Measurements from ENCODE around the gene RAD51AP1.
"Not testable (repeated sequence)": the region's sequence is repeated elsewhere in the genome, so short reads cannot be mapped to it uniquely, and the experiment has no call there.

RAD51AP1 gene, protein sequence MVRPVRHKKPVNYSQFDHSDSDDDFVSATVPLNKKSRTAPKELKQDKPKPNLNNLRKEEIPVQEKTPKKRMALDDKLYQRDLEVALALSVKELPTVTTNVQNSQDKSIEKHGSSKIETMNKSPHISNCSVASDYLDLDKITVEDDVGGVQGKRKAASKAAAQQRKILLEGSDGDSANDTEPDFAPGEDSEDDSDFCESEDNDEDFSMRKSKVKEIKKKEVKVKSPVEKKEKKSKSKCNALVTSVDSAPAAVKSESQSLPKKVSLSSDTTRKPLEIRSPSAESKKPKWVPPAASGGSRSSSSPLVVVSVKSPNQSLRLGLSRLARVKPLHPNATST

DNA sequence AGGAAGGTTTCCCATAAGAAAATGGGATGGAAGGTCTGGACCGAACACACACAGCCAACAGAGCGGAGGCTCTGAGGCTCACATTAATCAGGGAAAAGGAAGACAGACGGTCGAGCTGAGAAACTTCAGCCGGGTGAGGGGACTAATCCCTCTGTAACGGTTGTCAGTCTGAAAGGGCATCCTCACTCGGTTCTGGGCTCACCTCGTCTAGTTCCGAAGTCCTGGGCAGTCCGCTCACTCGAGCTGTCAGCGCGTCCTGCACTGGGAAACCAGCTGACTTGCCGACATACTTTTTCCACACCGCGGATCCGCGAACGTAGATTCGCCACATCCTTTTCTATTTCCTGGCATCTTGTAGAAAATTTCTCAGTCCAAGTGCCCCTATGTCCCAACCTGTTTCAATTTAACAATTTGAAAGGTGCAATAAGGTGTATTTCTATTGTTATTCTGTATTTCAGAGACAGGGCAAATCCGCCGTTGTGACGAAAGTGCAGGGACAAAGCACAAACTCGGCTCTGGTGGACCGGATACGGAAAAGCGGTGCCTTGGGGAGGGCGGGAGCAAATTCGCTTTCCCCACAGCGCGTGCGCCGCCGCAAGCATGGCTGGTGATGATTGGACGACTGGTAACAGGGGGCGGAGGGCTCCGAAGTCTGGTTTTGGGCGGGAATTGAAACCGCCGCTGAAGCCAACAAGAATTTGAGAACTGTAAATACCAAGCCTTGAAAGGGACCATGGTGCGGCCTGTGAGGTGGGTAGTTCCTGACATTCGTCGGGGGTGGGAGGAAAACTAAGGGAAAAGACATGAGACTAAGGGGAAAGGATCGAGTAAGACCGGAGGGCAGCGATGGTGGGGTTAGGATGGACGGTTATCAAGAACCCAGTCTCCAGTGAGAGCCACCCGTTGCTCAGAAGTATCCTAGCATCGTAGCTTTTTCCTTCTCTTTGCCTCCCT lies at the start of gene RAD51AP1:
RAD51AP1 (plus strand) TSS at position 684 of the 954 bp plus-strand sequence; CDS start at position 734, 50 bp downstream.
- peak; percentile 84 for DNase-seq (ENCODE audit: low read depth)

DNA sequence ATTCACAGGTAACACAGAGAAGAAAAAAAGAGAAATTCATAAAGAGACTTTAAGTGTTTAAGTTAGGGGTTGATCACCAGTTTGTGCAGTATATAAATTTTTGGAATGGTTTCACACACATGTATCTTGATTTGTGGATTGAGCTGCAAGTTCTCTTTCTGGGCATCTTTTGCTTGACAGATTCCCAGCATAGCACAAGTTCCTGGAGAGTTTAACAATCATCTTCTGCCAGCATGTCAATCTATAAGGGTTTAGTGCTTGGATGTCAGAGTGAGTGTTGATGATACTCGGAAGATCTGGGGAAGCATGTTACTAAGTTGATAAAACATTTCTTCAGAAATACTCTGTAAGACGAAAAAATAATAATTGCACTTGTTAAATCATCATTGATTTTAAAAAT lies 49.1 kb upstream of the RAD51AP1 start:
- DNase-seq (ENCODE audit: low read depth), result no peak

DNA sequence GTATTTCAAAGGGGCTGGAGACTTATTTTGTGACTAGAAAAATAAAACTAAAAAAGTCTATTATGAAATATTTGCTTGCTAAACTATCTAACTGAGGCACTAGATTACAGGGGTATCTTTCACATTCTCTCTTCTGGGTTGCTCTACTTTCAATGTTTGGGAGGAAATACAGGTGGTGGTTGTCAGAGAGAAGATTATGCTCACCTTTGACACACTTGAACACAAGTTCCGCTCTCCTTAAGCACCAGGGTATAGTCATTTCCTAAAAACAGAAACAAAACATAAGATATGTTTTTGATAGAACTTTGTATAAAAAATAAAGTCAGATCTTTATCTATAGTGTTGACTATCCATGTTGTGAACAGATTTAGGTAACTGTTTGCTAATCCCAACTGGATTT lies 47.7 kb upstream of the RAD51AP1 start:
- DNase-seq (ENCODE audit: low read depth), result no peak

DNA sequence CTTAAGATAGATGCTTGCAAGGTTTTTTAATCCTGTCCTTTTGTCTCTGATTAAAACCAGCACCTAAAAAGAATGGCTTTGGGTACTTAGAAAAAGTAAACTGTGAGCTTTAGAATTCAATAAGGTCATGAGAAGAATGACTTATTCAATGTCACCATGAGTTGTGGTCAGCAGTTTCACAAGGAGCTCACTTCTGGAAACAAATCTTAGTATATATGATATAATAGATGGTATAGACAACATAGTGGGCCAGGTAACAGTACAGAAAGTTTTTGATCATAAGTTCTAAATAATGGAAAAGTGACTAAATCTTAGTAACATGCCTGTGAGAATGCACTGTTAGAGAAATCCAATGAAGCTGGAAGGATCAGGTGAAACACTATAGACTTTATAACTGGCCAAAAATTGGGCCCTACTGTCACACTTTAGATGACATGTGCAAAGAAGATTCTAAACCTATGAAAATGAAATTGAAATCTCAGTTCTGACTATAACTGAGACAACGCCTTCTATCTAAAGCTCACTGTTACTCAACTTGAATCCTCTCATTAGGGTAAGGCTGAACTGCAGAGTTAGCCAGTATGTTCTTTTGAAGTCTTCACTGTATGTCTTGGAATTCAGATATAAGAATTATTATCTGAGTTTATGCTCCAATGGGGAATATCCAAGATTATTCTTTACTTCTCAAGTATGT lies 42.4 kb upstream of the RAD51AP1 start:
- DNase-seq (ENCODE audit: low read depth), result no peak

DNA sequence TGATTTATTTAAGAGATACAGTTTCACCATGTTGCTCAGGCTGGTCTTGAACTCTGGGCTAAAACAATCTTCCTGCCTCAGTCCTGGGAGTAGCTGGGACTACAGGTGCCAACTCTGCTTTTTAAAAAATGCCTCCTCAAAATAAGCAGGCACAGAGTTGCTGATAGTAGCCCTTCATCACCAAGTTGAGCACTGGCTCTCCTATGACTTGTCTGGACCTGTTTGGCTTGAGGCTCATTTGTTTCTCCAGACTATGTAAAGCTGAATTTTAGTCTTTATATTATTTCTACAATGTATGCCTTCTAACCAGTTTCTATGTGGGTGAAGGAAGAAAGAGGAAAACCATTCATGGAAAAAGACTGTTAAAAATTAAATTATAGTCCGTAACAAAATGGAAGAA lies 39.5 kb upstream of the RAD51AP1 start:
- DNase-seq (ENCODE audit: low read depth), result no peak

DNA sequence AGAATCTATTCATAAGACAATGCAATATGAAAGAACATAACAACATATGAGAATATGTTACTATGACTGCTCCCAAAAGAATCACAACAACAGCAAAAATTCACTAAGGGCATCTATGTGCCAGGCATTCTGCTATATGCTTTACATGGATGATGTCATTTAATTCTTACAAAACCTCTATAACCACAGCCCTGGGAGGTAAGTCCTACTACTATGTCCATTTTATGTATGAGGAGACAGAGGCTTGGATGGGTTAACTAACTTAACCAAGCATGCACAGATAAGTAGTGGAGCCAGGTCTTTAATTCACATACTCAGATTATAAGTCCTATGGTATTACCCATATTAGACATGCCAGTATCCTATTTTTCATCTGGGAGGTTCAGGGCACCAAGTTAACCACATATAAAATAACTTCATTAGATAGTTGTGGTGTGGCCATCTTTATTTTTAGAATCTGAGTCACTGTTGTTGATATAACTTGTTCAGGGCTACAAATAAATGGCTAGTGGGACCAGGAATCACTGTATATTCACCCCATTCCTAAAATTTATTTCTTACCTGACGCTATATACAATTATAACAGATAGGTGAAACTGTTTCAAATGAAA lies 33.2 kb upstream of the RAD51AP1 start:
- no peak for DNase-seq (ENCODE audit: low read depth)

DNA sequence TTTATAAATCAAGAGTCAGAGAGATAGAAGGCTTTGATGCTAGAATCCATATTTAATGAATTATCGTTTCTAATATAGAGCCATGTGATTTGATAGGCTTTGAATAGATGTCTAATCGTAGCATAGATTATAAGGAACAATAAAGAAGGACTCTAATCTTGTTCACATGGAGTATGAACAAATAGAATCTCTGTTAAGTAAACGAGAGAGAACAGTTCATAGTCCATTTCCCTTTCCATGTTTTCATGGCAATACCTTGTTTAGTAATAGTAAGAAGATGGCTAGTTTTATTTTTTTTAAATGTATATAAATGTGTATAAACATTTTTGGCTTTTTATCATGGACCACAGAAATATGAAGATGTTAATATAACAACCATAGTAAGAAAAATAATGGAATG lies 32.3 kb upstream of the RAD51AP1 start:
- no peak for DNase-seq (ENCODE audit: low read depth)

DNA sequence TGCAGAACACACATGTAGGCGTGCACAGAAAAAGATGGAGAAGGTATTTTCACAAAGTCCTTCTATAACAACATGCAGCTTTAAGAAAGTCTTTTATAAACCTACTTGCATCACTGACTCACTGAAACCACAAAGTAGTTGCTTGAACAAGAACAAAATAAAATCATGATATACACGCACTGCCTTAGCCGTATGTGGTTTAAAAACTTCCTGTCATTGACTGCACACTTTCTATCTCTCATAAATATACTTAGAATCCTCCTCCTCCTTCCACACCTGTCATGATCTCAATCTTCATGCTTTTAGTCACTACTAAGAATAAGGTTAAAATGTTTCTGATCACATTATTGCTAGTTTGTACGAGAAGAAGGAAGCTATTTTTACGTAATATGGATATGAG lies 31.8 kb upstream of the RAD51AP1 start:
- no peak for DNase-seq (ENCODE audit: low read depth)

DNA sequence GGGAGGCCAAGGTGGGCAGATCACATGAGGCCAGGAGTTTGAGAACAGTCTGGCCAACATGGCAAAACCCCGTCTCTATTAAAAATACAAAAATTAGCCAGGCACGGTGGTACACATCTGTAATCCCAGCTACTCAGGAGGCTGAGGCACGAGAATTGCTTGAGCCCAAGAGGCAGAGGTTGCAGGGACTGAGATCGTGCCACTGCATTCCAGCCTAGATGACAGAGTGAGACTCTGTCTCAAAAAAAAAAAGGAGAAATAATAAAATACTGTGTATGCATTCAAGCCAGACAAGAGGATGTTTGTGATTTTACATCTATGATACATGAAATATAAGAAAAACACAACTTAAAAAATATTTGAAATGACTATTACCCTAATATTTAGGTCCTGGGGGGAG lies 30.2 kb upstream of the RAD51AP1 start:
- not testable (repeated sequence) for DNase-seq (ENCODE audit: low read depth)

DNA sequence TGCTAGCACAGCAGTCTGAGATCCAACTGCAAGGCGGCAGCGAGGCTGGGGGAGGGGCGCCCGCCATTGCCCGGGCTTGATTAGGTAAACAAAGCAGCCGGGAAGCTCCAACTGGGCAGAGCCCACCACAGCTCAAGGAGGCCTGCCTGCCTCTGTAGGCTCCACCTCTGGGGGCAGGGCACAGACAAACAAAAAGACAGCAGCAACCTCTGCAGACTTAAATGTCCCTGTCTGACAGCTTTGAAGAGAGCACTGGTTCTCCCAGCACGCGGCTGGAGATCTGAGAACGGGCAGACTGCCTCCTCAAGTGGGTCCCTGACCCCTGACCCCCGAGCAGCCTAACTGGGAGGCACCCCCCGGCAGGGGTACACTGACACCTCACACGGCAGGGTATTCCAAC lies 29.4 kb upstream of the RAD51AP1 start:
- DNase-seq (ENCODE audit: low read depth), result not testable (repeated sequence)

DNA sequence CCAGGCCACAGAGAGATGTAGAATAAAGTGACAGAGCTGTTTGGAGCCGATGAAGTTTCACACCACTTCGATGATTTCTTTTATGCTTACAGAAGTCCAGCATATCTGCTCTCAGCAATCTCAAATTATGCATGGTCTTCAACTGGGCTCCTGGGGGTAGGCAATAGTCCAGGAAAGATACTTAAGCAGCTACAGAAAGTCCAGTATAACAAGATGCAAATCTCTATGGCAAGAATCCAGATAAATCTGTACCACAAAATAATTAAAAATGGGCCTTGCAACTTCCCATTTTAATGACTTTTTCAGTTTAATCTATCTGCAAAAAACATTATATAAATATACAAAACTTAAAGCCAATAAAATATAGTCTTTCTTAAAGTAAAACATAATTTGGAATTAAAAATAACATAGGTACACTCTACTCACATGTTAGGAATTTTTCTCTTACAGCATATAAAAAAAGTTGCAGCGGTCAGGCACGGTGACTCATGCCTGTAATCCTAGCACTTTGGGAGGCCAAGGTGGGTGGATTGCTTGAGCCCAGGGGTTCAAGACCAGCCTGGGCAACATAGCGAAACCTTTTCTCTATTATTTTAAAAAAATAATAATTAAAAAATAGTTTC lies 20.5 kb upstream of the RAD51AP1 start:
- no peak for DNase-seq (ENCODE audit: low read depth)

DNA sequence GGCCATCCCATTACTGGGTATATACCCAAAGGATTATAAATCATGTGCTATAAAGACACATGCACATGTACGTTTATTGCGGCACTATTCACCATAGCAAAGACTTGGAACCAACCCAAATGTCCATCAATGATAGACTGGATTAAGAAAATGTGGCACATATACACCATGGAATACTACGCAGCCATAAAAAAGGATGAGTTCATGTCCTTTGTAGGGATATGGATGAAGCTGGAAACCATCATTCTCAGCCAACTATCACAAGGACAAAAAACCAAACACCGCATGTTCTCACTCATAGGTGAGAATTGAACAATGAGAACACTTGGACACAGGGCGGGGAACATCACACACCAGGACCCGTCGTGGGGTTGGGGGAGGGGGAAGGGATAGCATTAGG lies 15.2 kb upstream of the RAD51AP1 start:
- not testable (repeated sequence) for DNase-seq (ENCODE audit: low read depth)

DNA sequence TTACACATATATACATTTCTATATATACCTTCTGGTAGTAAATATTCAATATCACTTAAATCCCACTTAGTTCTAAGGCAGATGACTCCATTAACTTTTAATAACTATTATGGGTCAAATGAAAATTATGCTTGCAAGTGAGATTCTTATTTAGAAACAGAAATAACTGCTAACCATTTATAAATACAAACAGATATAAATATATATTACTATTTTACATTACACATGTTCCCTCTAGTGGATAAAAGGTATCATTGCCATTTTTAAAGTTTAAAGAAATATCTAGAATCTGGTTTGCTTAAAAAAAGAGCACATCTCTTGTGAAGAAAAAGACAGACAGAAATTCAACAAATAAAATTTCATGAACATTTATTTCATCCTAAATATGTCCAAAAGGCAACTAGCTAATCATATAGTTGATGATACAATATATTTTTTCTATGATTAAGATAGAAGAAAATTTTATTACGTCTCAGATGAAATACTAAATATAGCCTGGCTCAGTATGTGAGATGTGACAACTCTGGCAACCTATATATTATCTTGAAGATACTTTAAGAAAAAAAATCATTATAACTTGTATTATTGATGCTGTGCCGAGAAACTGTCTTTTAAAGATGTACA lies 11.7 kb upstream of the RAD51AP1 start:
- DNase-seq (ENCODE audit: low read depth), result no peak

DNA sequence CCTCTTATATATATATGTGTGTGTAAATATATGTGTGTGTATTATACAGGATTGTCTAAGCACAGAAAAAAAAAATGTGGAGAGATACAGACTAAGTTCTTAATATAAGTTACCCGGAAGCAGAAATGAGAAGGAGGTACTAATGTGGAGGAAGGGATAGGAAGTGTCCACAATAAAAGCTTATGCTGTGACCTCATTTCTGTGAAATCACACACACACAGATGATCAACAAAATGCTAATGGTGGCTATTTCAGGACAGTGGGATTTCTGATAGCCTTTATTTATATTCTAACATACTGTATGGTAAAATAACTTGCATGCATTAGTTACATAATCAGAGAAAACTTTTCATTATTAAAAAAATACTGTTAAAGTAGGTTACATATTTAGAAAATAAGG lies 8.5 kb upstream of the RAD51AP1 start:
- DNase-seq (ENCODE audit: low read depth), result no peak

DNA sequence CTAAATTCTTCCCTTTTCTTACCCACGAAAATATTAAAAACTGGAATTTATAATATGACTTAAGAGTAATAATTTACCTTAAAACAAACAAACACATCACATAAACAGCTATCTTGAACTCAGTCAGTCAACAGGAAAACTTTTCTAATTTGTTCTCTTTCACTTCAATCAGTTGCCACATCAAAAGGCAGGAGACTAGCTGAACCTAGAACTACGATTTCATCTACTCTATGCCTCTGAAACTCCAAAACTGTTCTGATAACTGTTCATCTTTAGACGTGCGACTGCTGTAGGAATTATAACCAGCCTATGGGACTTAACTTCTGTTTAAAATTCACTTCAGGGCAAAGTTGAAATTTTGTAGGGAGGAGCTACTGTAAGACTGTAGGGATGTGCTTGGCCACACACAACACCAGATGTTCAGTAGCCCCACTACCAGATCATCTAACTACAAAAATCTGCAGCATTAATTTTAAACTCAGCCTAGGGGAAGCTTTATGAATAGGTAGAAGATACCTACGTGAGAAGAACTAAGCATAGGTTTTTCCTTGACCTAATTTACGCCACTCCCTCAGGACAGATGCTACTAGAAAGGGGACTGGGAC lies 7.6 kb upstream of the RAD51AP1 start:
- no peak for DNase-seq (ENCODE audit: low read depth)

DNA sequence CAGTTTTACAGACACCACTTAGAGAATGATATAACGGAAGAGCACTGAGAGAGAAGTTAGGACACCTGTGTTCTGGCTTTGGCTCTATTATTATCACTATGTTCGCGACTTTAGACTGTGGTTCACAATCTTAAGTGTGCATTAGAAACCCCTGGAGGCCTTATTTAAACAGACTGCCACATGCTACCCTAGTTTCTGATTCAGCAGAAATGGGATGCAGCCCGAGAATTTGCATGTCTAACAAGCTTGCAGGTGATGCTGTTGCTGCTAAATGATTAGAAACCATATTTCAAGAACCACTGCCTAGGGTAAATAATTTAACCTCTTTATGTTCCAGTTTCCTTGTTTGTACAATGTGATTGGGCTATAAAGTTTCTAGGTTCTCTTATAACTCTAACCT lies 3.6 kb upstream of the RAD51AP1 start:
- no peak for DNase-seq (ENCODE audit: low read depth)

DNA sequence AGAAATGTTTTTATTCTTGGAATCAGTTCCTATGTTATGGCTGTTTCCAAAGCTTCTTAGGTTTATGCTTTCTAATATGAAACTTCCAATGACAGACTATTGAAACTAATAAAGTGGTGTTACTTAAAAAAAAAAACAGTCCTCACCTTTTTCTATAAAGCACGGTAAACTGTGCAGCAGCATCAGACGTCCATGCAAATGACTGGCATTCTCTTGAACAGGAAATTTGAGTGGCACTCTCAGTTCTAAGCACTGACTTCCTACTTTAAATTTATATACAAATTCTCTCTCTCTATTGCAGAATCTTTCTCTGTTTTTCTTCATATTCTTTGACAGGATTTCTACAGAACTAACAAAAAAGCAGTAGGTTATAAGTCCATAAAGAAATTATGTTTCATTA lies 2.8 kb upstream of the RAD51AP1 start:
- DNase-seq (ENCODE audit: low read depth), result no peak

DNA sequence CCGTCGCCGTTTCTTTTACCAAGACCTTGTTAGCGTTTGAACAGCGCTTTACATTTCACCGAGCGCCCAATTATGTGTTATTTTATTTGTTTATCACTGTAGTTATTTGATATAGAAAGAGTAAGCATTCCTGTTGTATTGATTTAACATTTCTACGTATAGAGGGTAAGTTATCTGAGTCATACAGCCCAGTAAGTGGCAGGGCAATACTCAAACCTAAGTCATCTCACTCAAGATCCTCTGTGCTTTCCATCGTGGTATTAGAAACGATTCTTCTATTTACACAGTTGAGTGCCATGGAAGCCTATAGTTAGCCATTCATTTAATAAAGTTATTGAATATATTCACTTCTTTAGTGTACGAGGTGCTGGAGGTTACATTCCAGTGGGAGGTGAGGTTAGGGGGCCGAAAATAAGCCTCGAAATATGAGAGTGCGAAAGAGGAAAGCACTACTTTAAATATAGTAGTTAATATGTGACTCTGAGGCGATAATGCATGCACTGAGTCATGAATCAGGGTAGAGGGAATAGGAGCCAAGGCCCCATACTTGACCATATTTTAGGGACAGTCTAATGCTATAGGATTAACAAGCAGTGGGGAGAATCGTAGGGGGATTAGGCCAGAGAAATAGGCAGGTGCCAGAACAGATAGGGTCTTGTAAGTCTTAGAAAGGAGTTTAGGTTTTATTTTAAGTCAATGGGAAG lies 629 bp downstream of the RAD51AP1 start:
- DNase-seq (ENCODE audit: low read depth), result no peak

DNA sequence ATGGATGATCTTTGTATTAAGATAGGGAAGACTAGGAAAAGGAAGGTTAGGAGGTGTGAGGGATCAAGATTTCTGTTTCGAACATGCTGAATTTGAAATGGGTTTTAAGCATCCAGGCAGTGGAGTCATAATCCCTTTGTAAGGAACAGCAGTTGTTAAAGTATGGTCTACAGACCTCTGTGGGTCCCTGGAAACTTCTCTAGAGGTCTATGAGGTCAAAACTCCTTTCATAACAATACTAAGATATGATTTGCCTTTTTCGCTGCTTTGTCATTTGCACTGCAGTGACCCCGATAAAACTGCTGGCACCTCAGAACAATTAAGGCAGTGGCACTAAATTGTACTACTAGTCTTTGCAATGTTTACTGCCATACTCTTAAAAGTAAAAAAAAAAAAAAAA lies 1.5 kb downstream of the RAD51AP1 start:
- no peak for DNase-seq (ENCODE audit: low read depth)

DNA sequence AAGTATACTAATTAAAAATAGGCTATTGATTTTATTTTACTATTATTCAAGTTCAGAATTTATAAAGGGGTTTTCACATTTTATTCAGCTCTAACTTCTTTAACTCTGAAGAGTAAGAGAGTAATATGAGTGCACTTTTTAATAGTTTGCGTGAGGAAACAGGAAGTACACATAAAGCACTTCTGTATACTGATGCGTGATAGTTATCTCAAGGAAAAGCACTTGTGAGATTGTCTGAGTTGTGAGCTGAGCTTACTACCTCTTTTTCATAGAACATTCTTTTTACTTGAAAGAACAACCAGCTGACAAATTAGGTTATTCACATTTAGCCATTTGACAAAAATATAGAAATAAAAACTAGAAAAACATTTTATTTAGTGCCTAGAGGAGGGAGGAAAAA lies 1.9 kb downstream of the RAD51AP1 start:
- DNase-seq (ENCODE audit: low read depth), result no peak

All from GM04503 (cell line).